Calu3 (cell line): ENCODE measurements around the gene ADGRA1. TPM values are rescaled to one million over a fixed set of nuclear protein-coding genes. Genes with fewer than 3 reads are reported as not detected.

ENCODE experiments used
- BruUV-seq: library from RNA; stranded (reverse); fragments of 400-500 nt; replicated peaks from 2 replicates; lab custom pipeline; 2021; lab: Mats Ljungman, UMichigan
- CTCF ChIA-PET: fragments of 300-600 bp; sonication (Branson Sonifier 250); formaldehyde crosslinking; loops from one replicate; lab custom pipeline; 2022; ENCODE audit warnings: antibody characterized with exemption; lab: Charles Lee
- DNase-seq: peaks from one replicate; pipeline ENCODE4 v3.0.0; 2022
- H3K27ac Mint-ChIP-seq: one replicate; pipeline ENCODE4 v1.8.0; 2022; ENCODE audit warnings: mixed read lengths; ENCODE audit not compliant: unreplicated experiment
- H3K27me3 Mint-ChIP-seq: one replicate; pipeline ENCODE4 v1.8.0; 2022; ENCODE audit warnings: mixed read lengths; ENCODE audit not compliant: unreplicated experiment
- H3K36me3 Mint-ChIP-seq: one replicate; pipeline ENCODE4 v1.8.0; 2022; ENCODE audit warnings: mild to moderate bottlenecking, moderate library complexity, mixed read lengths; ENCODE audit not compliant: insufficient read depth, unreplicated experiment
- H3K4me1 Mint-ChIP-seq: one replicate; pipeline ENCODE4 v1.8.0; 2022; ENCODE audit warnings: mild to moderate bottlenecking, low read depth, mixed read lengths; ENCODE audit not compliant: unreplicated experiment
- H3K4me3 Mint-ChIP-seq: one replicate; pipeline ENCODE4 v1.8.0; 2022; ENCODE audit warnings: mild to moderate bottlenecking, low read depth, moderate library complexity, mixed read lengths; ENCODE audit not compliant: unreplicated experiment
- H3K9me3 Mint-ChIP-seq: one replicate; pipeline ENCODE4 v1.8.0; 2022; ENCODE audit warnings: low read depth, mixed read lengths; ENCODE audit not compliant: unreplicated experiment
- CTCF ChIP-seq: fragments of 200-600 bp; IDR thresholded peaks from one replicate; pipeline ENCODE4 v1.8.0; 2022; ENCODE audit warnings: antibody characterized with exemption; ENCODE audit not compliant: unreplicated experiment
- intact Hi-C: fragments of 100-400 bp; cut with micrococcal nuclease; formaldehyde crosslinking; loops from one replicate; pipeline ENCODE4 v1.10.0; 2022; ENCODE audit not compliant: unreplicated experiment
- total RNA-seq: library from RNA; stranded (reverse); gene quantifications from 2 replicates; pipeline ENCODE4 v1.2.3, GENCODE V29; 2022

Gene ADGRA1
- total RNA-seq, 1 experiment from 2014 or later = not detected

- Mint-ChIP-seq H3K27me3 (no peaks in the 10 kb centered on the region), H3K27ac (no peak overlapping the region), H3K9me3 (no peaks in the 10 kb centered on the region), H3K4me1 (no peaks in the 10 kb centered on the region), H3K36me3 (no peaks in the 10 kb centered on the region), H3K4me3 (no peak overlapping the region)
- no TSS peak for BruUV-seq
- intact Hi-C loops = no loop called here
- CTCF ChIA-PET = no interaction called here
- no peak for TF ChIP-seq CTCF
- no peak for DNase-seq
Observed at GRCh38 chr10:133165556-133166503, 78.1 kb downstream of the ADGRA1 start.

- intact Hi-C loops = no loop called here
- Mint-ChIP-seq H3K36me3 (no peaks in the 10 kb centered on the region), H3K27me3 (no peaks in the 10 kb centered on the region), H3K4me1 (no peaks in the 10 kb centered on the region), H3K9me3 (no peaks in the 10 kb centered on the region), H3K27ac (no peak overlapping the region), H3K4me3 (no peak overlapping the region)
- TF ChIP-seq CTCF = no peak
- CTCF ChIA-PET = no interaction called here
- BruUV-seq = no TSS peak
- no peak for DNase-seq
Observed at GRCh38 chr10:133166504-133166827, 78.7 kb downstream of the ADGRA1 start.

- CTCF ChIA-PET = no interaction called here
Observed at GRCh38 chr10:133166828-133167692, 79.3 kb downstream of the ADGRA1 start.

More at GRCh38 chr10:133166828-133167692, 79.3 kb downstream of the ADGRA1 start:
- Mint-ChIP-seq H3K36me3 (no peaks in the 10 kb centered on the region), H3K27ac (no peak overlapping the region), H3K27me3 (no peaks in the 10 kb centered on the region), H3K4me3 (no peak overlapping the region), H3K9me3 (no peaks in the 10 kb centered on the region), H3K4me1 (no peaks in the 10 kb centered on the region)
- BruUV-seq = no TSS peak
- TF ChIP-seq CTCF = no peak
- DNase-seq = no peak
- intact Hi-C loops = no loop called here
